ENCODE measurements around the gene SELENOI.

DNA sequence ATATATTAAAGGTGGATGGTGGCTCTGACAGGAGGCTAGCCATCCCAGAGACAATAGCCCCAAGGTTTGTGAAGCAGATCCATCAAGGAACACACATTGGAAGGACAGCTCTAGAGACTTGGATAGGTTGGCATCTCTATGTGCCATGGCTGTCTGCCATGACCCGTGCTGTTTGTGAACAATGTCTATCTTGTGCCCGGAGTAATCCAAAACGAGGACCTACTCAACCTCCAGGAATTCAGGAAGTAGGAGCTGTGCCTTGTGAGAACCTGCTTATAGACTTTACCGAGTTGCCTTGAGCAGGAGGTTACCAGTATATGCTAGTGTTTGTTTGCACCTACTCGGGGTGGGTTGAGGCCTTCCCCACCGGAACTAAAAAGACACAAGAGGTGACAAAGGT lies 43.1 kb upstream of the SELENOI start:
- TF ChIP-seq CTCF (IDR thresholded peaks at IDR 0.05) = no peak
- TF ChIP-seq POLR2A (IDR thresholded peaks at IDR 0.05) = no peak

Measured in body of pancreas (tissue), 4 donors.